DOHH2 (cell line): Measurements from ENCODE around the gene ADH1C.

Experiments
- H3F3A ChIP-seq: fragments of 200-600 bp; sonication (generic), shearing (Covaris generic); 2 replicates; pipeline ENCODE4 v1.6.0; 2016; ENCODE audit warnings: antibody characterized with exemption, mild to moderate bottlenecking; ENCODE audit not compliant: control insufficient read depth, insufficient read depth
- H3K27ac ChIP-seq: fragments of 200-600 bp; sonication (generic); 2 replicates; pipeline ENCODE4 v1.5.1; 2014; ENCODE audit warnings: low read depth, mild to moderate bottlenecking, low read length, moderate library complexity
- H3K27me3 ChIP-seq: fragments of 200-600 bp; sonication (generic); 2 replicates; pipeline ENCODE4 v1.6.1; 2014; ENCODE audit warnings: mild to moderate bottlenecking, low read length, mixed read lengths; ENCODE audit not compliant: control insufficient read depth
- H3K36me3 ChIP-seq: fragments of 200-600 bp; sonication (generic); 2 replicates; pipeline ENCODE4 v1.6.1; 2014; ENCODE audit warnings: mild to moderate bottlenecking, low read length, moderate library complexity, mixed read lengths; ENCODE audit not compliant: control insufficient read depth
- H3K4me1 ChIP-seq: fragments of 200-600 bp; sonication (generic); 2 replicates; pipeline ENCODE4 v1.6.1; 2014; ENCODE audit warnings: mild to moderate bottlenecking, low read length, mixed read lengths; ENCODE audit not compliant: control insufficient read depth
- H3K4me2 ChIP-seq: fragments of 200-600 bp; sonication (generic); 2 replicates; pipeline ENCODE4 v1.6.0; 2014; ENCODE audit warnings: mild to moderate bottlenecking, low read length, moderate library complexity
- H3K4me3 ChIP-seq: fragments of 200-600 bp; sonication (generic); 2 replicates; pipeline ENCODE4 v1.5.1; 2014; ENCODE audit warnings: mild to moderate bottlenecking, low read length, mixed read lengths
- H3K79me2 ChIP-seq: fragments of 200-600 bp; sonication (generic); 2 replicates; pipeline ENCODE4 v1.6.1; 2014; ENCODE audit warnings: mild to moderate bottlenecking, low read length, mixed read lengths; ENCODE audit not compliant: control insufficient read depth
- H3K9me2 ChIP-seq: fragments of 200-600 bp; sonication (generic); replicated peaks from 2 replicates; pipeline ENCODE4 v1.6.1; 2014; ENCODE audit warnings: mild to moderate bottlenecking, low read length, mixed read lengths; ENCODE audit not compliant: control insufficient read depth
- H3K9me3 ChIP-seq: fragments of 200-600 bp; sonication (generic); 2 replicates; pipeline ENCODE4 v1.6.1; 2014; ENCODE audit warnings: antibody characterized with exemption, low read length, mixed read lengths; ENCODE audit not compliant: control insufficient read depth, insufficient read depth
- H4K20me1 ChIP-seq: fragments of 200-600 bp; sonication (generic); 2 replicates; pipeline ENCODE4 v1.6.0; 2014; ENCODE audit warnings: low read depth, mild to moderate bottlenecking, antibody characterized with exemption, low read length, moderate library complexity; ENCODE audit not compliant: control insufficient read depth, insufficient read depth
- EZH2phosphoT487 ChIP-seq: fragments of 200-600 bp; sonication (generic); IDR thresholded peaks from 2 replicates; pipeline ENCODE4 v1.6.1; 2017; ENCODE audit warnings: borderline replicate concordance, mild to moderate bottlenecking, antibody characterized with exemption, low read length, moderate library complexity, mixed read lengths
- TF ChIP-seq, protein P1 (sequence below): fragments of 200-600 bp; sonication (generic); IDR thresholded peaks from one replicate; pipeline ENCODE4 v1.5.1; 2014; ENCODE audit warnings: antibody characterized with exemption, mild to moderate bottlenecking, low read depth, low read length; ENCODE audit not compliant: poor library complexity, severe bottlenecking

ADH1C gene

DNA sequence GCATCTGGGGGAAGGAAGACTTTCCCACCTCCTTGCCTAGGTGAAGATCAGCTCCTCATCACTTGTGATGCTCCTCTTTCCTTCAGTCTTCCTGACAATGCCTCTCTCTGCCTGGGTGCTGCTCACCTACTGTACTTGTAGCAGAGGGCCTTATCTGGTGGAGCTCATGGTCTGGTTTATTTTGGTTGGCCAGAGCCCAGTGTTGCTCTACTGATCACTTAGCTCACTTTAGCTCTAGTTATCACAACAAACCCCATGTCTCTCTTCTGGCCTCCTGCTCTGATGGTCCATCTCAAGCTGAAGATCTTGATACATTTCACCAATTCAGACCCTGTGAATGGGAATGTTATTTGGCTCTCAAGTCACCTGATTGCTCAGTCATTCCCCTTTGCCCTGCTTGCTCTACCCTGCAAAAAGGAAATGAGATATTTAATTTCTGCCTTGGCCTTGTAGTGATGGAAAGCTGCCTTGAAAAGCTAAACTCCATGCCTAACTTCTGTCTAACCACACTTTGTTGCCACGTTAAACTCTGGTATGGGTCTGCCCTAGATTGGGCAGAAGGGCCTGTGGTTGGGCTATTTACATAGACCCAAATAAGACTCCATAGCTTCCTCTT is 30.3 kb upstream of the ADH1C start:
- Histone ChIP-seq H4K20me1 (no peaks in the 10 kb centered on the region), H3K9me3 (no peaks in the 10 kb centered on the region), H3K27ac (no peak overlapping the region), H3K4me1 (no peaks in the 10 kb centered on the region), H3K27me3 (0 out of 2 replicates have a peak, but pooled peaks cover under 1% of the 10 kb centered on the region), H3K4me3 (no peak overlapping the region), H3K4me2 (no peak overlapping the region), H3K9me2 (no peaks in the 10 kb centered on the region), H3K79me2 (no peaks in the 10 kb centered on the region), H3K36me3 (no peaks in the 10 kb centered on the region), H3F3A (no peaks in the 10 kb centered on the region)
- TF ChIP-seq, protein P1, sequence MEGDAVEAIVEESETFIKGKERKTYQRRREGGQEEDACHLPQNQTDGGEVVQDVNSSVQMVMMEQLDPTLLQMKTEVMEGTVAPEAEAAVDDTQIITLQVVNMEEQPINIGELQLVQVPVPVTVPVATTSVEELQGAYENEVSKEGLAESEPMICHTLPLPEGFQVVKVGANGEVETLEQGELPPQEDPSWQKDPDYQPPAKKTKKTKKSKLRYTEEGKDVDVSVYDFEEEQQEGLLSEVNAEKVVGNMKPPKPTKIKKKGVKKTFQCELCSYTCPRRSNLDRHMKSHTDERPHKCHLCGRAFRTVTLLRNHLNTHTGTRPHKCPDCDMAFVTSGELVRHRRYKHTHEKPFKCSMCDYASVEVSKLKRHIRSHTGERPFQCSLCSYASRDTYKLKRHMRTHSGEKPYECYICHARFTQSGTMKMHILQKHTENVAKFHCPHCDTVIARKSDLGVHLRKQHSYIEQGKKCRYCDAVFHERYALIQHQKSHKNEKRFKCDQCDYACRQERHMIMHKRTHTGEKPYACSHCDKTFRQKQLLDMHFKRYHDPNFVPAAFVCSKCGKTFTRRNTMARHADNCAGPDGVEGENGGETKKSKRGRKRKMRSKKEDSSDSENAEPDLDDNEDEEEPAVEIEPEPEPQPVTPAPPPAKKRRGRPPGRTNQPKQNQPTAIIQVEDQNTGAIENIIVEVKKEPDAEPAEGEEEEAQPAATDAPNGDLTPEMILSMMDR: no peak
- TF ChIP-seq EZH2phosphoT487: no peak

DNA sequence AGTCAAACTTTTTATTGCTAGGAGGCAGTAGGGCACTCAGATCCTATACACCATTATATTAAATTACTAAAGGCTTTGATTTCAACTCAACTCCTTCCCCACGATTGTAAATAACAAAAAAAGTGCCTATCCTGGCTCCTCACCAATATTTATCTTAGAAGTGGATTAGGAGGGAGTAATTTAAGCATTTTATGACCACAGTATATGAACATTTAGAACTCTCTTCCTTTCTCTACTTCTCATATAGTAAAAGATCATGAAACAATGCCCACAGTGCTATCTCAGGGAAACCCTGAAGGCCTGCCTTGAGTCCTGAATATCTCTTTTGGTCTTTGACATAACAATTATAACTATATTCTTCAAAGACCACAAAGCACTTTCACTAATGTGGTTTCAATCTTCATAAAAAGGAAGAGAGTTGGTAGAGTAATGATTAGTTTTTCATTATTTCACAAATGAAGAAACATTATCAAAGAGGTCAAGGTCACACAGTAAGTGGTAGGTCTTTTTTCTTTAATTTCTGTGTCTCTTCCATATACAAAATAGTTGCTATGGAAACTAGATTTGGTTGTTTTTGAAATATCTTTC is 29.1 kb upstream of the ADH1C start:
- Histone ChIP-seq H3K36me3 (no peaks in the 10 kb centered on the region), H3K27ac (no peak overlapping the region), H3F3A (no peaks in the 10 kb centered on the region), H3K4me2 (no peak overlapping the region), H3K9me2 (no peaks in the 10 kb centered on the region), H3K9me3 (no peaks in the 10 kb centered on the region; the same call in 1 of the 2 replicates), H3K4me3 (no peak overlapping the region), H3K79me2 (no peaks in the 10 kb centered on the region), H4K20me1 (no peaks in the 10 kb centered on the region), H3K27me3 (no peaks in the 10 kb centered on the region), H3K4me1 (no peaks in the 10 kb centered on the region)
- TF ChIP-seq, protein P1: no peak
- TF ChIP-seq EZH2phosphoT487: no peak

DNA sequence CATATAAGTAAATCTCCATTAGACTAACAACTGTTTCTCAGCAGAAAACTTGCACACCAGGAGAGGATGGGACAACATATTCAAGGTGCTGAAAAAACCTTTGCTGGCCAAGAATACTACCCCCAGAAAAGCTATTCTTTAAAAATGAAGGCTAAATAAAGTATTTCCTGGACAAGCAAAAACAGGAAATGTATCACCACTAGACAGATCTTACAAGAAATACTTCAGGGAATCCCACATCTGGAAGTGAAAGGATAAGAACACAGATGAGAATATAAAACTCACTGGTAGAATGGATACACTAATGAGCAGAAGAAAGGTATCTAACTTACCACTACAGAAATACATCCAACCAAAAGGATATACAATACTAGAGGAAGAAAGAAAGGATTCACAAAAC is 27.0 kb upstream of the ADH1C start:
- H3K4me2 ChIP-seq: no peak overlapping the region
- H3K9me3 ChIP-seq: no peaks in the 10 kb centered on the region; the same call in 1 of the 2 replicates
- TF ChIP-seq, protein P1: no peak
- TF ChIP-seq EZH2phosphoT487: no peak
- no peaks in the 10 kb centered on the region for H3F3A ChIP-seq
- H3K27me3 ChIP-seq: no peaks in the 10 kb centered on the region
- H3K4me1 ChIP-seq: no peaks in the 10 kb centered on the region
- no peaks in the 10 kb centered on the region for H4K20me1 ChIP-seq
- H3K36me3 ChIP-seq: no peaks in the 10 kb centered on the region
- H3K79me2 ChIP-seq: no peaks in the 10 kb centered on the region
- no peak overlapping the region for H3K27ac ChIP-seq
- no peak overlapping the region for H3K4me3 ChIP-seq
- H3K9me2 ChIP-seq: no peaks in the 10 kb centered on the region
